ENCODE data around the gene EIF1.
A peak's percentile ranks its signal among the peaks of the same experiment; 100 is the strongest.

Gene EIF1

DNA sequence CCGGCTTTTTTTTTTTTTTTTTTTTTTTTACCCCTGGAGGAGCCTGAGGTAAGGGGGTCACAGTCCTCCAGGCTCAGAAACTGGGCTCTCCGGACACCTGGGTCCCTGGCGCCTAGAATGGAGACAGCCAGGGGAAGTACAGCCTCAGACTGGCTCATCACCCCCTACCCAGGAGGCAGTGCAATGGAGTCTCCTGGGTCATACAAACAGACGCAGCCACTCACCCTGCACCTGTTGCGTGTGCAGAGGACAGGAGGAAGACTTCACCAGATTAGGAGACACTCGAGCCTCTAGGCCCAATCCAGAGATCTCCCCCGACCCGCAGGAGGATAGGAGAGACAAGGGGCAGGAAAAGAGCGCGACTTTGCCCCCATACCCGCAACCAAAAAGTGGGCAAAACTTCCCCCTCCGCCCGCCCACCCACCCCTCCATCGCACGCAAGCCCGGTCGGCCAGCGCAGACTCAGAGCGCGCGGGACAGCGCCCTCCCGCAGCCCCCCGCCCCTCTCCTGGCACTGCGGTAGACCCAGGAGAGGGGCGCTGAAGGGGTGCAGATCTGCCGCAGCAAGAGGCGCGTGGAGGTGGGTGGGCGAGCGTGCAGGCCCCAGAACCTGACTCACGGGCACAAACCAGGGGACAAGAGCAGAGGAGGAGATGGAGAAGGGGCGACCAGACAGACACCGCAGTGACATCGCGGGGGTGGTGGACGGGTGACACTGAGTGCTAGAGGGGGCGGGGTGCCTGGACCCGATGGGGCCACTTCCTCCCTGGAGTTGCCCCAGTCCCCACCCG lies 44.9 kb downstream of the EIF1 start:
- Mint-ChIP-seq H3K9me3 (no peaks in the 10 kb centered on the region), H3K27me3 (peaks cover 36% of the 10 kb centered on the region), H3K4me1 (no peaks in the 10 kb centered on the region), H3K27ac (no peak overlapping the region), H3K4me3 (peak overlapping the region; percentile 51), H3K36me3 (no peaks in the 10 kb centered on the region)

DNA sequence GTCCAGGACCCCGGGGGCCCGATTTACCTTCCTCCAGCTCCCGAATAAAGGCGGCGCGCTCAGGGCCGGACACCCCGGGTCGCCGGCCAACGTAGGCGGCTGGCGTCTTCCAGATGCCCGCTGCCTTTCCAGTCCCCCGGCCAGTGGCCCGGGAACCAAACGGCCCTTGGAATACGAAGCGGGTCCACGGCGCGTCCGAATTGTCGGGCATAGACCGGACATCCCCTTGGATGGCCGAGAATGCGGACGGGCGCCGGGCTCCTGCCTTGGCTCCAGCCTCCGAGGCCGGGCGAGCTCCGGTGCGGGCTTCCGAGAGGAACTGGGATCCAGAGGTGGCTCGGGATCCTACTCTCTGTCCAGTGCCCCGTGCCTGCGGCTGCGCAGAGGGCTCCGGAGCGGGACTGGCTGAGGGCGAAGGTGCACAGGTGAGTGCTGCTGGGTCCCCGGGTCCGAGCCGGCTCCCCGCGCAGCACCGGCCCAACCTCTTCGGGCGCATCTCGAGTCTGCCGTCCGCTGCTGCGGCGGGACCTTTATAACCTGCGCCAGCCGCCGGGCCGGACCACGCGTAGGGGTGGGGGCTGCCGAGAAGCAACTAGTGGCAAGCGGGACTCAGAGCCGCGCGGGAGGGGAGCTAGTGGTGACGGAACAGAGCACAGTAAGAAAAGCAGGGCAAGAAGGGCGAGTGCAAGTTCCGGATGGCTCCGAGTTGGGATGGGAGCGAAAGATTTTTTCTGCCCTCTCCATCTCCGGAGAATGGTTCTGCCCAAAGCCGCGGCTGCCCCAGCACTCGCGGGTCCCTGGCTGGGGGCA lies 45.7 kb downstream of the EIF1 start, which contains the start of gene HAP1:
HAP1 (minus strand) TSS at position 505 of the 810 bp plus-strand sequence; CDS start at position 496, 9 bp downstream.
- peaks cover 36% of the 10 kb centered on the region for H3K27me3 Mint-ChIP-seq
- no peaks in the 10 kb centered on the region for H3K36me3 Mint-ChIP-seq
- no peak within 1 kb of the TSS for H3K27ac Mint-ChIP-seq
- peak within 1 kb of the TSS; percentile 79 for H3K4me3 Mint-ChIP-seq
- H3K4me1 Mint-ChIP-seq = no peaks in the 10 kb centered on the region
- no peaks in the 10 kb centered on the region for H3K9me3 Mint-ChIP-seq

DNA sequence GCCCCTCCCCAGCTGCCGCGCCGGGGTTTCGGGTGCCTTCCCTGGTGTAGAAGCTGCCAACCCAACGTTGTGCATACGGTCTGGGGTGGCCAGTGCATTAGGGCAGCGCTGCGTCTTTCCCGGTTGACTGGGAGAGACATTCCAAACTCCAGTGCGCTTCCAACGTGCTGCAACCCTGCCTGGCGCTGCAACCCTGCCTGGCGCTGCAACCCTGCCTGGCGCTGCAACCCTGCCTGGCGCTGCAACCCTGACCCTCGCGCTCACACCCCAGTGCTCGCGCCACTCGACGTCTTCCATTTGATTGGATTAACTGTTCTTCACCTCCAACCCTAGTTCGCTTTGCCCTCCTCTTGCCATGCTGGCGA lies 46.2 kb downstream of the EIF1 start:
- Mint-ChIP-seq H3K4me1 (no peaks in the 10 kb centered on the region), H3K9me3 (no peaks in the 10 kb centered on the region), H3K4me3 (peak overlapping the region; percentile 79), H3K27ac (no peak overlapping the region), H3K36me3 (no peaks in the 10 kb centered on the region), H3K27me3 (peaks cover 36% of the 10 kb centered on the region)

DNA sequence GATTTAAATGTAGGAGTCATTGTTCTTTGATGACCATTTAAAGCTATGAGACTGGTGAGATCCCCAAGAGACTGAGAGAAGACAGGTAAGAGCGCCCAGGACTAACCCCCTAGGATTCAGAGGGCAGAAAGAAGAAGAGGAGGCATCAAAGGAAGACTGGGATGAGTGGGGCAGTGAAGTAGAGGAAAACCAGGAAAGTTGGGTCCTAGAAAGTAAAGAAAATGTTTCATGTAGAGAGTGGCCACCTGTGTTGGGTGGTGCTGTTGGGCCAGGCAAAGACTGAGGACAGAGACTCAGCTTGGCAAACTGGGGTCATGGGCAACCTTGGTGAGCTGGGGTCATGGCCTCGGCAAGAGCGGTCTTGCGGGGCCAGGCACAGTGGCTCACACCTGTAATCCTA lies 47.1 kb downstream of the EIF1 start:
- no peak overlapping the region for H3K4me3 Mint-ChIP-seq
- no peaks in the 10 kb centered on the region for H3K9me3 Mint-ChIP-seq
- peaks cover 36% of the 10 kb centered on the region for H3K27me3 Mint-ChIP-seq
- no peaks in the 10 kb centered on the region for H3K4me1 Mint-ChIP-seq
- no peak overlapping the region for H3K27ac Mint-ChIP-seq
- H3K36me3 Mint-ChIP-seq = no peaks in the 10 kb centered on the region

DNA sequence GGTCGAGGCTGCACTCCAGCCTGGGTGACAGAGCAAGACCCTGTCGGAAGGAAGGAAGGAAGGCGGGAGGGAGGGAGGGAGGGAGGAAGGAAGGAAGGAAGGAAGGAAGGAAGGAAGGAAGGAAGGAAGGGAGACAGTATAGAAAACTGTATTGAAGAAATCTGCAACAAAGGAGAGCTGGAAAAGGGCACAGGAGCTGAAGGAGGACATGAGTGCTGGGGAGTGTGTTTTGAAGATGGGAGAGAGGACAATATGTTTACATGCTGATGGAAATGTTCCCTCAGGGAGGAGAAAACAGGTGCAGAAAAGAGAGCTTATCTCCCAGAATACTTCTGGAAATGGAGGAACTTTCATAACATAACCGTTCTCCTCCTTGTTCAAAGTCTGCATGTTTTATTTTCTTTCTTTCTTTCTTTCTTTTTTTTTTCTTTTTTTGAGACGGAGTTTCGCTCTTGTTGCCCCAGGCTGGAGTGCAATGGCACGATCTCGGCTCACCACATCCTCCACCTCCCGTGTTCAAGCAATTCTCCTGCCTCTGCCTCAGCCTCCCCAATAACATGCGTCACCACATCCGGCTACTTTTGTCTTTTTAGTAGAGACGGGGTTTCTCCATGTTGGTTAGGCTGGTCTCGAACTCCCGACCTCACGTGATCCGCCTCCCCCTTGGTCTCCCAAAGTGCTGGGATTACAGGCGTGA lies 48.4 kb downstream of the EIF1 start:
- H3K4me3 Mint-ChIP-seq = no peak overlapping the region
- H3K36me3 Mint-ChIP-seq = no peaks in the 10 kb centered on the region
- no peaks in the 10 kb centered on the region for H3K9me3 Mint-ChIP-seq
- no peak overlapping the region for H3K27ac Mint-ChIP-seq
- H3K27me3 Mint-ChIP-seq = peaks cover 29% of the 10 kb centered on the region
- H3K4me1 Mint-ChIP-seq = no peaks in the 10 kb centered on the region

DNA sequence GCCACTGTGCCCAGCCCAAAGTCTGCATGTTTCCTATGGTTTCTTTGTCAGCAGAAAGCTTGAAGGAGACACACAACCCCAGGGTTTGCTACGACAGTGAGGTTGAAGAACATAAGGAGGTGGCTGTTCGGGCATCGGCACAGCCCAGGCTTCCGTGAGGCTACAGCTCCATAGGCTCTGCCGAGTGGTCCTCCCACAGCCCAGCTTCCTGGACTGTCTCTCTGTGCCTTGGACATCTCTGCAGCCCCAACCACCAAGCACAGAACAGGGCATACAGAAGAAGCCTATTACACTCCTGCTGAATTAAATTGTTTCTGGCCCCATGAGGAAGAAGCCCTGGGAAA lies 49.0 kb downstream of the EIF1 start:
- Mint-ChIP-seq H3K9me3 (no peaks in the 10 kb centered on the region), H3K27me3 (peaks cover 23% of the 10 kb centered on the region), H3K36me3 (no peaks in the 10 kb centered on the region), H3K4me3 (no peak overlapping the region), H3K4me1 (no peaks in the 10 kb centered on the region), H3K27ac (no peak overlapping the region)

DNA sequence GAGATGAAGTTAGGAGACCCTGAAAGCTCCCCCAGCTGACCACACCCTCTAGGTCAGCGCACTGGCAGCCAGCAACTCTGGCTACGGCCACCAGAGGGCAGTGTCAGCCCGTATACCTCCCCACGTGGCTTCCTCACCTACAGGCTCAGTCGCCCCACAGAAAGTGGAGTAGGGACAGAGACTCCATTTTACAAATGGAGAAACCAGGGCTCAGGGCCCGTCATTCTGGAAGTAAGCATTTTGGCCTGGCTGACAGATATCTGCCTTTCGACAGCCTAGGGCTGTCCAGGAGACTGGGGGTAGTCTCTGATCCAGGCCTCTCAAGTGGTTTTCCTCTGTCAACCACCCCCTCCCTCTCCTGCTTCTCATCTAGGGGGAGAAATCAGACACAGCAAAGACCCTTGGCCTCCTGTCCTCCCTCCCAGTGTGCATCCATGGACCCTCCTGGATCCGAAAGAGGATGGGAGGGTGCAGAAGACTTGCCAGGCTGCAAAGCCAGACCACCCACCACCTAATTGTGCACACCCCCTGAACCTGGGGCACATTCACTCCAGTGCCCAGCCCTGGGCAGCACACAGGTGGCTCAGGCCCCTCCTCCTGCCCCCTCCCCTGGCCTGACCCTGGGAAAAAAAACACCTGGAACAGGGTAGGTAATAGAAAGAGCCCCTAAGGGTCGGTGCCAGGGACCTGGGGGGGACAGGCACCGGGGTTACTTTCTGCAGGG lies 49.6 kb downstream of the EIF1 start:
- Mint-ChIP-seq H3K9me3 (no peaks in the 10 kb centered on the region), H3K4me3 (no peak overlapping the region), H3K27ac (no peak overlapping the region), H3K4me1 (no peaks in the 10 kb centered on the region), H3K27me3 (peaks cover 23% of the 10 kb centered on the region), H3K36me3 (no peaks in the 10 kb centered on the region)

DNA sequence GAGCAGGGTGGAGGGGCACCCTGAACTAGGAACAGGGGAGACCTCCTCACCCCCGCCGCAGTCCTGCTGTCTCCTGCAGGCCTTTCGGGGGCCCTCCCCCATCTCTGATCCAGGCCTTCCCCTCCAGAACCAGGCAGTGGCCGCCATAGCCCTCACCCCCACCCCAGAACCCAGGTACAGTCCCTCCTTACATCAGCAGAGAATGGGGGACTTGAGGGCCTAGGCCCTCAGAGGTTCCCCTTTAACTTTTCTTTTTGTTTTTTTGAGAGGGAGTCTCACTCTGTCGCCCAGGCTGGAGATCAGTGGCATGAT lies 50.1 kb downstream of the EIF1 start:
- H3K36me3 Mint-ChIP-seq = no peaks in the 10 kb centered on the region
- H3K9me3 Mint-ChIP-seq = no peaks in the 10 kb centered on the region
- no peaks in the 10 kb centered on the region for H3K4me1 Mint-ChIP-seq
- no peak overlapping the region for H3K27ac Mint-ChIP-seq
- H3K4me3 Mint-ChIP-seq = no peak overlapping the region
- peaks cover 20% of the 10 kb centered on the region for H3K27me3 Mint-ChIP-seq

DNA sequence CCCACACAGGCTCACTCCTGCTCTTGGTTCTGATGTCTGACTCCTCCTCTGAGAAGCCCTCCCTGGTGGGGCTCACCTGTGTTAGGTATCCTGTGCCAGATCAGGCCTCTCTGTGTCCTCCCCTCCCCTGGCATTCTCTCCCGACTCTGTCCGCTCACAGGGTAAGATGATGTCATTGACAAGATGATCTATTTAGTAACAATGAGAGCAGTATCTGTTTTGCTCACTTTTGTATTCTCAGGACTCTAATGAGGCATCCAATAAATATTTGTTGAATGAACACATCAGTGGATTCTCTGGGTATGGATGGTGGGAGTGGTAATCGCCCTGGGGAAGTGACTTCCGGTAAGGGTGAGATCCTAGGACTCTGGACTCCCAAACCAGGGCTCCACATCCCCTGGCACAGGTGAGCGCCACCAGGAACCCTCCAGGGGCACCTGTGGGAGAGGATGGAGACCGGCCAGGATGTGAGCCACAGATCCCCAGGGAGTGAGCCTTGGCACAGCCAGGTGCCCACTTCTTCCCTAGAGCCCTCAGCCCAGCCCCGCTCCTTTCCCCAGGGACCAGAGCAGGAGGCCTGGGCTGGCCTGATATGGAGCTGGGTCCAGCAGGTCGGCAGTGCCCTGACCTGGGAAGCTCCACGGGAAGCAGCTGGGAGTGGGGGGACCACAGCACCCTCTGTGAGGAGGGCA lies 51.1 kb downstream of the EIF1 start:
- H3K36me3 Mint-ChIP-seq = no peaks in the 10 kb centered on the region
- no peak overlapping the region for H3K4me3 Mint-ChIP-seq

DNA sequence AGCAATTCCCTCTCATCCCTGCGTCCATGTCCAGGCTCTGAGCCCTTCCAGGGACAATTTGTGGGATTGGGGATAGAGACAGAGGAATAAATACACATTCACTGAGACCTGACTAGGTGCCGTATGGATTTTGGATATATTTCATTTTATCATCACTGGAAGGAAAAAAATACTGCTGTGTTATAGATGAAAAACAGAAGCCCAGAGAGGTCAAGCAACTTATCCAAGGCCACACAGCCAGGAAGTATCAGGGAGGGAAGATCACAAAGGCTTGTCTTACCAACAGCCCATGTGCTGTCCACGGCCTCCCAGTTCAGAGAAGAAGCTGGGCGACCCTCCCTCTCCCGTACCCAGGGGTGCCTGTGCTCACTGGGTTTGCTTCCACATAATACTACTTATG lies 51.8 kb downstream of the EIF1 start:
- no peaks in the 10 kb centered on the region for H3K4me1 Mint-ChIP-seq
- no peak overlapping the region for H3K27ac Mint-ChIP-seq
- no peaks in the 10 kb centered on the region for H3K36me3 Mint-ChIP-seq
- no peak overlapping the region for H3K4me3 Mint-ChIP-seq
- H3K9me3 Mint-ChIP-seq = no peaks in the 10 kb centered on the region
- peaks cover 16% of the 10 kb centered on the region for H3K27me3 Mint-ChIP-seq

More for the DNA sequence above, 51.1 kb downstream of the EIF1 start:
- peaks cover 19% of the 10 kb centered on the region for H3K27me3 Mint-ChIP-seq
- H3K27ac Mint-ChIP-seq = no peak overlapping the region
- H3K9me3 Mint-ChIP-seq = no peaks in the 10 kb centered on the region
- H3K4me1 Mint-ChIP-seq = no peaks in the 10 kb centered on the region

DNA sequence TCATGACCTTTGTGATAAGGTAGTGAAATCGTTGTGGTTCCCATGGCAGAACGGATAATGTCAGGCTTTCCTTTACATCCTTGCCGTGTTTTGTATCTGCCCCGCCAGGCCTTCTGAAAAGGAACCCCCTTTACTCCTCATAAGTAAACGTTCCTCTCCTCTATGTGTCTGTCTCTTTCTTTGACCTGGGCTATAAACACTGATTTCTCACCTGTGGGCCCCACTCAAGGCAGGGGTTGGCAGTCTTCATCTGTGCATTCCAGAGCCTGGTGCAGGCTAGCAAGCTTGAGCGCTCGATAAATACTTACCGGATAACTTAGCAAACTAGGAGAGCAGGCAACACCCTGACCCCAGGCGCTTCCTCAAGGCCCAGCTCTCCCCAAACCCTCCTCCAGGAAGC lies 53.0 kb downstream of the EIF1 start:
- no peaks in the 10 kb centered on the region for H3K36me3 Mint-ChIP-seq
- H3K27ac Mint-ChIP-seq = no peak overlapping the region
- H3K27me3 Mint-ChIP-seq = peaks cover 8% of the 10 kb centered on the region
- H3K4me3 Mint-ChIP-seq = no peak overlapping the region
- H3K9me3 Mint-ChIP-seq = no peaks in the 10 kb centered on the region
- H3K4me1 Mint-ChIP-seq = no peaks in the 10 kb centered on the region

All from activated naive CD4-positive, alpha-beta T cell treated with anti-CD3 and anti-CD28 coated beads, Interleukin-2, amount 50 U/mL, for 24 hours (primary cell).